ENCODE data around the gene LY6G6C.

Gene LY6G6C

GRCh38 chr6:31702819-31703716, 18.5 kb downstream of the LY6G6C start, which contains the start of gene ABHD16A:
ABHD16A (minus strand) TSS chr6:31703324; CDS start chr6:31703281, 43 bp downstream.
- DNase-seq: peak; percentile 95

GRCh38 chr6:31702405-31702818, 19.1 kb downstream of the LY6G6C start:
- DNase-seq: no peak

GRCh38 chr6:31701666-31702404, 19.7 kb downstream of the LY6G6C start:
- DNase-seq: peak; percentile 41

GRCh38 chr6:31700740-31701401, 20.7 kb downstream of the LY6G6C start:
- no peak for DNase-seq

- no peak for DNase-seq
These were observed 24.0 kb downstream of the LY6G6C start for GRCh38 chr6:31697555-31697954.

- DNase-seq: no peak
These were observed 28.0 kb downstream of the LY6G6C start for GRCh38 chr6:31693535-31693934.

GRCh38 chr6:31692886-31693285, 28.7 kb downstream of the LY6G6C start:
- DNase-seq: no peak

GRCh38 chr6:31692353-31692752, 29.2 kb downstream of the LY6G6C start:
- no peak for DNase-seq

GRCh38 chr6:31691564-31692108, 29.9 kb downstream of the LY6G6C start:
- no peak for DNase-seq

- DNase-seq: no peak
These were observed 30.5 kb downstream of the LY6G6C start for GRCh38 chr6:31691078-31691463.

GRCh38 chr6:31690231-31691077, 31.1 kb downstream of the LY6G6C start:
- DNase-seq: no peak

- no peak for DNase-seq
These were observed 32.1 kb downstream of the LY6G6C start for GRCh38 chr6:31689249-31690110.

GRCh38 chr6:31687860-31688693, 33.5 kb downstream of the LY6G6C start:
- DNase-seq: no peak

- no peak for DNase-seq
These were observed 34.2 kb downstream of the LY6G6C start for GRCh38 chr6:31687321-31687720.

GRCh38 chr6:31686483-31686882, 35.1 kb downstream of the LY6G6C start:
- no peak for DNase-seq

GRCh38 chr6:31683591-31683990, 38.0 kb downstream of the LY6G6C start:
- DNase-seq: no peak

GRCh38 chr6:31681135-31681671, 40.3 kb downstream of the LY6G6C start:
- DNase-seq: peak; percentile 54

GRCh38 chr6:31680226-31681134, 41.1 kb downstream of the LY6G6C start, which contains the start of gene LY6G5C:
LY6G5C (minus strand) TSS chr6:31681067; CDS start chr6:31680373, 694 bp downstream.
- DNase-seq: peak; percentile 69

- DNase-seq: no peak
These were observed 43.6 kb downstream of the LY6G6C start for GRCh38 chr6:31677955-31678354.

Data from NCI-H1436 (cell line).